CD4-positive, alpha-beta T cell (primary cell): ENCODE measurements around the gene DOCK4. TPM values are rescaled to one million over a fixed set of nuclear protein-coding genes. Genes with fewer than 3 reads are reported as not detected.

ENCODE experiments used
- ATAC-seq: fragments of 200-7000 bp; cut with Tn5 transposase; one replicate; pipeline ENCODE4 v1.10.0; 2022; ENCODE audit warnings: mild to moderate bottlenecking; ENCODE audit not compliant: poor library complexity
- CTCF ChIA-PET: fragments of 350-600 bp; sonication (Branson Sonifier 250); formaldehyde crosslinking; loops from one replicate; lab custom pipeline; 2021; ENCODE audit warnings: antibody characterized with exemption, inconsistent platforms; lab: Charles Lee
- POLR2A ChIA-PET: fragments of 350-600 bp; sonication (Branson Sonifier 250); formaldehyde crosslinking; loops from one replicate; lab custom pipeline; 2021; ENCODE audit warnings: antibody characterized with exemption, inconsistent platforms; lab: Charles Lee
- DNase-seq, 14 experiments: peaks; one replicate each; pipeline ENCODE4 v3.0.0-alpha.2; 2013 to 2020; ENCODE audit warnings: mixed read lengths in 2 of 14
- H3K27ac ChIP-seq, 2 donors: one replicate each; pipeline versions ENCODE4 v1.5.1 to v1.7.0; 2013; ENCODE audit warnings: low read length in 2 of 2, low read depth in 1 of 2, mild to moderate bottlenecking in 1 of 2
- H3K27me3 ChIP-seq, 2 experiments: 1 replicate in 1 of 2; 2 replicates in 1 of 2; pipeline versions ENCODE4 v1.6.1 to v1.7.0; 2013; ENCODE audit warnings: low read length in 2 of 2, control low read depth in 1 of 2, mild to moderate bottlenecking in 1 of 2, moderate library complexity in 1 of 2; ENCODE audit not compliant: insufficient read depth in 2 of 2, control insufficient read depth in 1 of 2
- H3K36me3 ChIP-seq: one replicate; pipeline ENCODE4 v1.6.1; 2013; ENCODE audit warnings: low read length, control low read depth; ENCODE audit not compliant: insufficient read depth
- H3K4me1 ChIP-seq: one replicate; pipeline ENCODE4 v1.6.1; 2013; ENCODE audit warnings: low read length, control low read depth; ENCODE audit not compliant: insufficient read depth
- H3K4me3 ChIP-seq: one replicate; pipeline ENCODE4 v1.5.1; 2013; ENCODE audit warnings: mild to moderate bottlenecking, low read length, moderate library complexity
- H3K9me3 ChIP-seq, 2 experiments: 1 replicate in 1 of 2; 2 replicates in 1 of 2; pipeline versions ENCODE4 v1.6.1 to v1.7.0; 2013; ENCODE audit warnings: low read length in 2 of 2, mild to moderate bottlenecking in 2 of 2, control low read depth in 1 of 2, moderate library complexity in 1 of 2; ENCODE audit not compliant: control insufficient read depth in 1 of 2, insufficient read depth in 1 of 2
- H3K27ac Mint-ChIP-seq: one replicate; pipeline ENCODE4 v1.8.0; 2020; ENCODE audit warnings: mixed read lengths
- H3K27me3 Mint-ChIP-seq: one replicate; pipeline ENCODE4 v1.8.0; 2021; ENCODE audit warnings: mixed read lengths
- H3K36me3 Mint-ChIP-seq: one replicate; pipeline ENCODE4 v1.8.0; 2021; ENCODE audit warnings: low read depth, mixed read lengths
- H3K4me1 Mint-ChIP-seq: one replicate; pipeline ENCODE4 v1.8.0; 2021; ENCODE audit warnings: low read depth, mixed read lengths
- H3K4me3 Mint-ChIP-seq: one replicate; pipeline ENCODE4 v1.8.0; 2020; ENCODE audit warnings: mild to moderate bottlenecking, mixed read lengths
- H3K9me3 Mint-ChIP-seq: one replicate; pipeline ENCODE4 v1.8.0; 2020; ENCODE audit warnings: mixed read lengths
- CTCF ChIP-seq: fragments of 200-600 bp; IDR thresholded peaks from one replicate; pipeline ENCODE4 v1.8.0; 2022; ENCODE audit warnings: antibody characterized with exemption, mild to moderate bottlenecking
- intact Hi-C, 2 experiments: fragments of 100-400 bp; cut with DNase I in 1 of 2; cut with micrococcal nuclease in 1 of 2; formaldehyde crosslinking; loops; one replicate each; pipeline versions ENCODE4 v1.15.1 to v1.9.0; 2023 to 2025; cut with DNase I, micrococcal nuclease
- total RNA-seq, 174 experiments: library from RNA in 2 of 174; stranded (reverse) in 2 of 174; gene quantifications; one replicate each; pipeline ENCODE4 v1.2.3 and lab custom pipeline; 2021 to 2026

The DOCK4 gene
- total RNA-seq, 2 experiments from 2014 or later, result 0.31 to 0.38 TPM

- H3K9me3 ChIP-seq, result no peaks in the 10 kb centered on the region
- no peak overlapping the region for H3K4me3 ChIP-seq
- Mint-ChIP-seq H3K4me1 (no peaks in the 10 kb centered on the region), H3K27ac (no peak overlapping the region), H3K36me3 (no peaks in the 10 kb centered on the region), H3K4me3 (no peak overlapping the region), H3K27me3 (peaks cover 12% of the 10 kb centered on the region), H3K9me3 (no peaks in the 10 kb centered on the region)
- no peak for ATAC-seq
- H3K27me3 ChIP-seq, result no peaks in the 10 kb centered on the region
- intact Hi-C loops, result loop anchor here (2.0 to 10.0 kb wide), 5 partner anchors 669 to 1969 kb away; no protein-coding TSS in a partner anchor
- no peak for DNase-seq
- no peaks in the 10 kb centered on the region for H3K4me1 ChIP-seq
- no peaks in the 10 kb centered on the region for H3K36me3 ChIP-seq
- TF ChIP-seq CTCF, result no peak
- CTCF ChIA-PET, result interaction anchor here (0.6 to 1.5 kb wide), 2 partner anchors 680 to 1647 kb away, joined by 3 read pairs; no protein-coding TSS in a partner anchor
- no peak overlapping the region for H3K27ac ChIP-seq
- POLR2A ChIA-PET, result no interaction called here
Observed at GRCh38 chr7:111743244-111743847, 462.9 kb downstream of the DOCK4 start.

GRCh38 chr7:111741811-111742240 lies 464.4 kb downstream of the DOCK4 start:
- TF ChIP-seq CTCF, result peak; percentile 73
- no peak overlapping the region for H3K27ac Mint-ChIP-seq
- CTCF ChIA-PET, result interaction anchor here (1.5 kb wide), 1 partner anchor 681 kb away, joined by 3 read pairs; no protein-coding TSS in a partner anchor
- H3K4me3 ChIP-seq, result no peak overlapping the region
- H3K27me3 Mint-ChIP-seq, result peaks cover 4% of the 10 kb centered on the region
- POLR2A ChIA-PET, result no interaction called here
- no peaks in the 10 kb centered on the region for H3K36me3 Mint-ChIP-seq
- ATAC-seq (peak; percentile 86), DNase-seq (peak in 13 of 14 experiments; percentile 4 to 72 (median 24))
- H3K9me3 Mint-ChIP-seq, result no peaks in the 10 kb centered on the region
- intact Hi-C loops, result loop anchor here (1.0 to 10.0 kb wide), 9 partner anchors 670 to 1970 kb away; no protein-coding TSS in a partner anchor
- no peaks in the 10 kb centered on the region for H3K4me1 ChIP-seq
- no peaks in the 10 kb centered on the region for H3K36me3 ChIP-seq
- no peaks in the 10 kb centered on the region for H3K27me3 ChIP-seq
- no peaks in the 10 kb centered on the region for H3K4me1 Mint-ChIP-seq
- H3K9me3 ChIP-seq, result no peaks in the 10 kb centered on the region
- H3K4me3 Mint-ChIP-seq, result no peak overlapping the region
- no peak overlapping the region for H3K27ac ChIP-seq

- no peaks in the 10 kb centered on the region for H3K9me3 ChIP-seq
- CTCF ChIA-PET, result no interaction called here
- no peaks in the 10 kb centered on the region for H3K9me3 Mint-ChIP-seq
- H3K4me3 Mint-ChIP-seq, result no peak overlapping the region
- H3K36me3 ChIP-seq, result no peaks in the 10 kb centered on the region
- peaks cover 11% of the 10 kb centered on the region for H3K27me3 Mint-ChIP-seq
- no peaks in the 10 kb centered on the region for H3K27me3 ChIP-seq
- no peak overlapping the region for H3K27ac Mint-ChIP-seq
- intact Hi-C loops, result loop anchor here (1.0 to 10.0 kb wide), 8 partner anchors 671 to 1971 kb away; no protein-coding TSS in a partner anchor
- ATAC-seq, result no peak
- H3K4me1 ChIP-seq, result no peaks in the 10 kb centered on the region
- H3K4me1 Mint-ChIP-seq, result no peaks in the 10 kb centered on the region
- no peak for TF ChIP-seq CTCF
- no peak overlapping the region for H3K4me3 ChIP-seq
- H3K27ac ChIP-seq, result no peak overlapping the region
- POLR2A ChIA-PET, result no interaction called here
- no peaks in the 10 kb centered on the region for H3K36me3 Mint-ChIP-seq
- no peak for DNase-seq
Observed at GRCh38 chr7:111740942-111741341, 465.3 kb downstream of the DOCK4 start.
